Raji (cell line): ENCODE data around the gene TH.

ENCODE experiments used
- POLR2A ChIP-seq: IDR thresholded peaks from 2 replicates; pipeline ENCODE4 v1.6.1; 2011; ENCODE audit warnings: low read depth, low read length, control low read depth; ENCODE audit not compliant: insufficient read depth

Gene TH

GRCh38 chr11:2177076-2177475 is 5.5 kb upstream of the TH start:
- no peak for TF ChIP-seq POLR2A

- TF ChIP-seq POLR2A = no peak
Observed at GRCh38 chr11:2176389-2176900, 4.8 kb upstream of the TH start.

- TF ChIP-seq POLR2A = no peak
Observed at GRCh38 chr11:2175659-2176058, 4.0 kb upstream of the TH start.

GRCh38 chr11:2174361-2174760 is 2.7 kb upstream of the TH start:
- no peak for TF ChIP-seq POLR2A

- TF ChIP-seq POLR2A = no peak
Observed at GRCh38 chr11:2173761-2174160, 2.1 kb upstream of the TH start.

- TF ChIP-seq POLR2A = no peak
Observed at GRCh38 chr11:2173150-2173693, 1.6 kb upstream of the TH start.

GRCh38 chr11:2172676-2173075 is 1.1 kb upstream of the TH start:
- TF ChIP-seq POLR2A = no peak

- TF ChIP-seq POLR2A = no peak
Observed at GRCh38 chr11:2169626-2170570, 1.7 kb downstream of the TH start.

GRCh38 chr11:2169005-2169378 is 2.6 kb downstream of the TH start:
- no peak for TF ChIP-seq POLR2A

GRCh38 chr11:2168286-2169004 is 3.2 kb downstream of the TH start:
- TF ChIP-seq POLR2A = no peak

GRCh38 chr11:2167141-2168045 is 4.2 kb downstream of the TH start:
- TF ChIP-seq POLR2A = no peak

GRCh38 chr11:2166091-2166851 is 5.3 kb downstream of the TH start:
- no peak for TF ChIP-seq POLR2A

GRCh38 chr11:2165571-2165970 is 6.0 kb downstream of the TH start:
- no peak for TF ChIP-seq POLR2A

GRCh38 chr11:2164861-2165555 is 6.6 kb downstream of the TH start:
- no peak for TF ChIP-seq POLR2A

GRCh38 chr11:2164081-2164480 is 7.5 kb downstream of the TH start:
- no peak for TF ChIP-seq POLR2A
